B cell (primary cell): ENCODE results near the gene TPCN1. TPM values are rescaled to one million over a fixed set of nuclear protein-coding genes. Genes with fewer than 3 reads are reported as not detected.

Source experiments
- ATAC-seq: fragments of 200-7000 bp; cut with Tn5 transposase; one replicate; pipeline ENCODE4 v1.10.0; 2021; ENCODE audit warnings: low read depth, mild to moderate bottlenecking, moderate number of reproducible peaks, moderate library complexity
- CTCF ChIA-PET: fragments of 350-600 bp; sonication (Branson Sonifier 250); formaldehyde crosslinking; loops from one replicate; lab custom pipeline; 2021; ENCODE audit warnings: antibody characterized with exemption, inconsistent platforms; lab: Charles Lee
- POLR2A ChIA-PET: fragments of 350-600 bp; sonication (Branson Sonifier 250); formaldehyde crosslinking; loops from one replicate; lab custom pipeline; 2021; ENCODE audit warnings: antibody characterized with exemption; lab: Charles Lee
- DNase-seq: peaks from one replicate; pipeline ENCODE4 v3.0.0; 2013
- H2AFZ ChIP-seq: 2 replicates; pipeline ENCODE4 v1.6.1; 2012; ENCODE audit warnings: mild to moderate bottlenecking, low read depth, low read length; ENCODE audit not compliant: insufficient read depth, poor library complexity, severe bottlenecking
- H3K27ac ChIP-seq, 2 donors: 1 replicate in 1 of 2; 2 replicates in 1 of 2; pipeline ENCODE4 v1.5.1; 2012 to 2013; ENCODE audit warnings: low read length in 2 of 2, mild to moderate bottlenecking in 2 of 2, moderate library complexity in 1 of 2
- H3K27me3 ChIP-seq, 4 experiments: fragments of 200-600 bp in 1 of 4; sonication (generic) in 1 of 4; replicated peaks in 1 of 4; 1 replicate in 2 of 4; 2 replicates in 2 of 4; pipeline versions ENCODE4 v1.6.1 to v1.7.0; 2013 to 2016; ENCODE audit warnings: low read length in 3 of 4, mild to moderate bottlenecking in 2 of 4, mixed read lengths in 1 of 4, moderate library complexity in 1 of 4; ENCODE audit not compliant: insufficient read depth in 4 of 4, control insufficient read depth in 3 of 4; ENCODE audit errors: control extremely low read depth in 1 of 4
- H3K36me3 ChIP-seq, 2 experiments: replicated peaks in 1 of 2; 1 replicate in 1 of 2; 2 replicates in 1 of 2; pipeline versions ENCODE4 v1.6.1 to v1.7.1; 2013; ENCODE audit warnings: low read length in 1 of 2; ENCODE audit not compliant: insufficient read depth in 2 of 2, control insufficient read depth in 1 of 2; ENCODE audit errors: control extremely low read depth in 1 of 2, extremely low read depth in 1 of 2
- H3K4me1 ChIP-seq, 2 donors: fragments of 200-600 bp in 1 of 2; sonication (generic) in 1 of 2; 1 replicate in 1 of 2; 2 replicates in 1 of 2; pipeline versions ENCODE4 v1.5.1 to v1.6.1; 2013 to 2017; ENCODE audit warnings: low read length in 2 of 2; ENCODE audit not compliant: control insufficient read depth in 2 of 2, insufficient read depth in 2 of 2
- H3K4me2 ChIP-seq: replicated peaks from 2 replicates; pipeline ENCODE3; 2012; ENCODE audit warnings: mild to moderate bottlenecking, low read depth, low read length; ENCODE audit not compliant: poor library complexity, severe bottlenecking
- H3K4me3 ChIP-seq, 5 experiments: fragments of 200-600 bp in 1 of 5; sonication (generic) in 1 of 5; 1 replicate in 3 of 5; 2 replicates in 2 of 5; pipeline versions ENCODE4 v1.5.1 to v1.7.0; 2011 to 2016; ENCODE audit warnings: low read length in 4 of 5, mild to moderate bottlenecking in 4 of 5, low read depth in 2 of 5, control low read depth in 1 of 5, moderate library complexity in 1 of 5; ENCODE audit not compliant: insufficient read depth in 1 of 5; ENCODE audit errors: control extremely low read depth in 1 of 5, extremely low read depth in 1 of 5
- H3K79me2 ChIP-seq: fragments of 200-600 bp; sonication (generic); one replicate; pipeline ENCODE4 v1.6.0; 2016; ENCODE audit warnings: low read length; ENCODE audit not compliant: control insufficient read depth, insufficient read depth
- H3K9ac ChIP-seq: fragments of 200-600 bp; sonication (generic); 2 replicates; pipeline ENCODE4 v1.6.1; 2017; ENCODE audit warnings: mild to moderate bottlenecking, low read length, moderate library complexity
- H3K9me3 ChIP-seq, 3 donors: one replicate each; pipeline versions ENCODE4 v1.6.1 to v1.7.1; 2013; ENCODE audit warnings: low read length in 2 of 3; ENCODE audit not compliant: control insufficient read depth in 2 of 3, insufficient read depth in 1 of 3; ENCODE audit errors: control extremely low read depth in 1 of 3
- H4K20me1 ChIP-seq: 2 replicates; pipeline ENCODE4 v1.6.0; 2012; ENCODE audit warnings: mild to moderate bottlenecking, low read length; ENCODE audit not compliant: insufficient read depth, control insufficient read depth, poor library complexity, severe bottlenecking
- H3K27ac Mint-ChIP-seq: one replicate; pipeline ENCODE4 v1.8.0; 2021; ENCODE audit warnings: mixed read lengths
- H3K27me3 Mint-ChIP-seq: one replicate; pipeline ENCODE4 v1.8.0; 2021; ENCODE audit warnings: mixed read lengths
- H3K4me1 Mint-ChIP-seq: one replicate; pipeline ENCODE4 v1.8.0; 2021; ENCODE audit warnings: mixed read lengths
- H3K4me3 Mint-ChIP-seq: one replicate; pipeline ENCODE4 v1.8.0; 2021; ENCODE audit warnings: mixed read lengths
- H3K9me3 Mint-ChIP-seq: one replicate; pipeline ENCODE4 v1.8.0; 2022; ENCODE audit warnings: mixed read lengths; ENCODE audit not compliant: insufficient read depth
- CTCF ChIP-seq: fragments of 200-600 bp; IDR thresholded peaks from one replicate; pipeline ENCODE4 v1.8.0; 2022; ENCODE audit warnings: antibody characterized with exemption, mild to moderate bottlenecking
- EZH2 ChIP-seq: IDR thresholded peaks from 2 replicates; pipeline ENCODE4 v1.6.1; 2012; ENCODE audit warnings: borderline replicate concordance, low read depth, mild to moderate bottlenecking, moderate library complexity, low read length; ENCODE audit not compliant: insufficient read depth, poor library complexity, severe bottlenecking
- WGBS: methylation state at CpG from one replicate; pipeline ENCODE4 v1.1.5; 2013; ENCODE audit warnings: missing lambda C conversion rate; ENCODE audit not compliant: insufficient coverage; 5-methylcytosine and 5-hydroxymethylcytosine counted together
- intact Hi-C: fragments of 100-400 bp; cut with micrococcal nuclease; formaldehyde crosslinking; loops from one replicate; pipeline ENCODE4 v1.10.0; 2022
- polyA plus RNA-seq: library from polyadenylated mRNA; depleted of rRNA; stranded (reverse); fragments of >200 nt; gene quantifications from 2 replicates; pipeline ENCODE4 v1.2.3, GENCODE V29; 2012
- total RNA-seq, 2 donors: library from RNA; stranded (reverse); fragments of 120-200 nt in 1 of 2; gene quantifications; 1 replicate in 1 of 2; 2 replicates in 1 of 2; pipeline versions ENCODE4 v1.2.3 to v1.2.4, GENCODE V29; 2013 to 2022

TPCN1 gene
- total and polyA plus RNA-seq, 2 donors (not counting 1 experiment from before 2014, with no cell fraction given) = 80.8 to 258 TPM

DNA sequence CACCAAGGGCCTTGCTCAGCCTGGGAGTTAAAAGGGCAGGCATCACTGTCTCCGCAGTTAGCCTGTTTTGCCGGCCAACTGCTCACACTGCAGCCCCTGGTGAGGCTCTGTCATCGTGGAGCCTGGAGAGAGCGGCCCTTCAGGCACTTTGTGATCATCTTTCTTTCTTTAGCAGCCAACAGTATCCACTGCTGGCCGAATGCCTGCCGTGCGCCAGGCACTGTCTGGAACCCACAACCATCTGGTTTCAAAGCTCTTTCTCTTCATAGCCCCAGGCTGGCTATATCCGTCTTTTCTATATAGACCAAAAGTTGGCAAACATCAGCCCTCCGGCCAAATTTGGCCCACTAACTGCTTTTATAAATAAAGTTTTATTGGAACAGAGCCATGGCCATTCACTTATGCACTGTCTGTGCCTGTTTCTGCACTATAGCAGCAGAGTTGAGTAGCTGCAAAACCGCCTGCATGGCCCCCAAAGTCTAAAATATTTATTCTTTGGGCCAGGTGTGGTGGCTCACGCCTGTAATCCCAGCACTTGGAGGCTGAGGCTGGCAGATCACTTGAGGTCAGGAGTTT lies 84.1 kb downstream of the TPCN1 start:
- Histone ChIP-seq H3K27me3 (no peaks in the 10 kb centered on the region), H3K36me3 (peaks cover 0 to 14% of the 10 kb centered on the region in 2 experiments), H3K9me3 (no peaks in the 10 kb centered on the region), H2AFZ (no peak overlapping the region), H3K9ac (no peak overlapping the region), H3K4me2 (no peak overlapping the region), H4K20me1 (no peaks in the 10 kb centered on the region), H3K79me2 (no peaks in the 10 kb centered on the region), H3K4me1 (peaks cover 11 to 13% of the 10 kb centered on the region in 2 donors), H3K27ac (no peak overlapping the region), H3K4me3 (no peak overlapping the region)
- ChIA-PET POLR2A (no interaction called here), CTCF (no interaction called here)
- no peaks in the 10 kb centered on the region for H3K27me3 Mint-ChIP-seq
- ATAC-seq (no peak), DNase-seq (no peak)
- no peak overlapping the region for H3K4me3 Mint-ChIP-seq
- TF ChIP-seq CTCF (no peak), EZH2 (no peak)
- intact Hi-C loops = no loop called here
- H3K9me3 Mint-ChIP-seq = peaks cover under 1% of the 10 kb centered on the region
- 99% methylated on average over 10 of the region's 11 CpGs for WGBS
- peaks cover 13% of the 10 kb centered on the region for H3K4me1 Mint-ChIP-seq
- no peak overlapping the region for H3K27ac Mint-ChIP-seq

GRCh38 chr12:113306382-113306781 lies 85.1 kb downstream of the TPCN1 start:
- H3K27ac ChIP-seq = no peak overlapping the region
- H3K4me2 ChIP-seq = no peak overlapping the region
- 97% methylated on average over 11 of the region's 11 CpGs for WGBS
- H2AFZ ChIP-seq = no peak overlapping the region
- no peaks in the 10 kb centered on the region for H3K27me3 ChIP-seq
- CTCF ChIA-PET = no interaction called here
- H3K9me3 ChIP-seq = no peaks in the 10 kb centered on the region
- no peaks in the 10 kb centered on the region for H4K20me1 ChIP-seq
- H3K36me3 ChIP-seq = peaks cover 0 to 18% of the 10 kb centered on the region in 2 experiments
- no peaks in the 10 kb centered on the region for H3K79me2 ChIP-seq
- no peak overlapping the region for H3K4me3 Mint-ChIP-seq
- intact Hi-C loops = no loop called here
- H3K27me3 Mint-ChIP-seq = no peaks in the 10 kb centered on the region
- no peak overlapping the region for H3K9ac ChIP-seq
- TF ChIP-seq EZH2 = no peak
- no peak overlapping the region for H3K4me3 ChIP-seq
- no peak overlapping the region for H3K27ac Mint-ChIP-seq
- H3K4me1 ChIP-seq = peaks cover 11 to 13% of the 10 kb centered on the region in 2 donors
- ATAC-seq (no peak), DNase-seq (no peak)
- POLR2A ChIA-PET = interaction anchor here (0.7 kb wide), 1 partner anchor 10 kb away, joined by 5 read pairs; no protein-coding TSS in a partner anchor
- peaks cover 2% of the 10 kb centered on the region for H3K9me3 Mint-ChIP-seq
- H3K4me1 Mint-ChIP-seq = peaks cover 13% of the 10 kb centered on the region
